ENCODE results near the gene SDK2. TPM values are rescaled to one million over a fixed set of nuclear protein-coding genes. Genes with fewer than 3 reads are reported as not detected.

Gene SDK2
- polyA plus RNA-seq, 3 donors, result 0.01 TPM; not detected in 2

- Histone ChIP-seq H3K79me2 (ENCODE audit: insufficient read depth, low read length) (no peaks in the 10 kb centered on the region), H3K9ac (ENCODE audit: insufficient read depth, low read length, poor library complexity, severe bottlenecking) (no peak overlapping the region), H3K4me2 (replicated peaks; ENCODE audit: extremely low read depth, low read length, poor library complexity, severe bottlenecking) (no peak overlapping the region), H4K20me1 (ENCODE audit: insufficient read depth, low read length) (no peaks in the 10 kb centered on the region), H3K36me3 (replicated peaks in 1 of 2; ENCODE audit: control insufficient read depth in 1 of 2, insufficient read depth in 2 of 2, low read length in 2 of 2) (no peaks in the 10 kb centered on the region), H3K27ac (ENCODE audit: low read depth in 1 of 2, low read length in 2 of 2) (no peak overlapping the region), H3K27me3 (ENCODE audit: control insufficient read depth in 2 of 2, insufficient read depth in 2 of 2, low read length in 2 of 2) (no peaks in the 10 kb centered on the region), H3K4me1 (ENCODE audit: control insufficient read depth in 1 of 2, insufficient read depth in 2 of 2, low read length in 2 of 2) (peaks cover 0 to 9% of the 10 kb centered on the region in 2 donors), H3K4me3 (replicated peaks in 1 of 3; ENCODE audit: low read depth in 2 of 3, low read length in 3 of 3) (no peak overlapping the region), H2AFZ (ENCODE audit: insufficient read depth, low read depth, low read length, poor library complexity, severe bottlenecking) (no peak overlapping the region), H3K9me3 (replicated peaks in 1 of 2; ENCODE audit: control insufficient read depth in 1 of 2, insufficient read depth in 1 of 2, low read length in 2 of 2) (no peaks in the 10 kb centered on the region)
- no peak overlapping the region for H3K27ac Mint-ChIP-seq
- H3K27me3 Mint-ChIP-seq (ENCODE audit: low read depth in 3 of 3), result peaks cover 5 to 12% (median 9%) of the 10 kb centered on the region in 3 donors
- TF ChIP-seq CTCF (IDR thresholded peaks at IDR 0.05), result no peak
- H3K4me3 Mint-ChIP-seq, result no peak overlapping the region
- H3K36me3 Mint-ChIP-seq, result no peaks in the 10 kb centered on the region
- peaks cover 9% of the 10 kb centered on the region for H3K4me1 Mint-ChIP-seq
- intact Hi-C loops (cut with micrococcal nuclease), result no loop called here
- H3K9me3 Mint-ChIP-seq, result peaks cover 0 to 6% (median 2%) of the 10 kb centered on the region in 7 donors
- no peak for DNase-seq
These were observed 89.7 kb downstream of the SDK2 start for GRCh38 chr17:73554498-73554897.

GRCh38 chr17:73553311-73553710 is 90.9 kb downstream of the SDK2 start:
- H4K20me1 ChIP-seq (ENCODE audit: insufficient read depth, low read length), result no peaks in the 10 kb centered on the region
- H3K4me3 Mint-ChIP-seq, result no peak overlapping the region
- no peak overlapping the region for H3K9ac ChIP-seq (ENCODE audit: insufficient read depth, low read length, poor library complexity, severe bottlenecking)
- no peaks in the 10 kb centered on the region for H3K27me3 ChIP-seq (ENCODE audit: control insufficient read depth in 2 of 2, insufficient read depth in 2 of 2, low read length in 2 of 2)
- intact Hi-C loops (cut with micrococcal nuclease), result no loop called here
- no peaks in the 10 kb centered on the region for H3K9me3 ChIP-seq (replicated peaks in 1 of 2; ENCODE audit: control insufficient read depth in 1 of 2, insufficient read depth in 1 of 2, low read length in 2 of 2)
- no peak overlapping the region for H3K27ac ChIP-seq (ENCODE audit: low read depth in 1 of 2, low read length in 2 of 2)
- H3K36me3 ChIP-seq (replicated peaks in 1 of 2; ENCODE audit: control insufficient read depth in 1 of 2, insufficient read depth in 2 of 2, low read length in 2 of 2), result no peaks in the 10 kb centered on the region
- DNase-seq, result no peak
- no peak for TF ChIP-seq CTCF (IDR thresholded peaks at IDR 0.05)
- H3K4me1 Mint-ChIP-seq, result peaks cover 21% of the 10 kb centered on the region
- peaks cover 9 to 12% (median 11%) of the 10 kb centered on the region in 3 donors for H3K27me3 Mint-ChIP-seq (ENCODE audit: low read depth in 3 of 3)
- no peak overlapping the region for H3K4me3 ChIP-seq (replicated peaks in 1 of 3; ENCODE audit: low read depth in 2 of 3, low read length in 3 of 3)
- 100% methylated on average over 1 of the region's 2 CpGs for WGBS (ENCODE audit: insufficient coverage)
- H3K9me3 Mint-ChIP-seq, result peaks cover 0 to 6% (median 2%) of the 10 kb centered on the region in 7 donors
- peaks cover 9 to 20% of the 10 kb centered on the region in 2 donors for H3K4me1 ChIP-seq (ENCODE audit: control insufficient read depth in 1 of 2, insufficient read depth in 2 of 2, low read length in 2 of 2)
- no peak overlapping the region for H2AFZ ChIP-seq (ENCODE audit: insufficient read depth, low read depth, low read length, poor library complexity, severe bottlenecking)
- H3K79me2 ChIP-seq (ENCODE audit: insufficient read depth, low read length), result no peaks in the 10 kb centered on the region
- no peaks in the 10 kb centered on the region for H3K36me3 Mint-ChIP-seq
- no peak overlapping the region for H3K4me2 ChIP-seq (replicated peaks; ENCODE audit: extremely low read depth, low read length, poor library complexity, severe bottlenecking)
- peak overlapping the region in 1 of 7 donors; percentile 6 for H3K27ac Mint-ChIP-seq
